GM18520 (cell line): ENCODE results near the gene FSHR.

Experiments used
- ATAC-seq: cut with Tn5 transposase; IDR thresholded peaks from one replicate; pipeline ENCODE4 v1.9.1; 2021; ENCODE audit not compliant: unreplicated experiment

FSHR gene

DNA sequence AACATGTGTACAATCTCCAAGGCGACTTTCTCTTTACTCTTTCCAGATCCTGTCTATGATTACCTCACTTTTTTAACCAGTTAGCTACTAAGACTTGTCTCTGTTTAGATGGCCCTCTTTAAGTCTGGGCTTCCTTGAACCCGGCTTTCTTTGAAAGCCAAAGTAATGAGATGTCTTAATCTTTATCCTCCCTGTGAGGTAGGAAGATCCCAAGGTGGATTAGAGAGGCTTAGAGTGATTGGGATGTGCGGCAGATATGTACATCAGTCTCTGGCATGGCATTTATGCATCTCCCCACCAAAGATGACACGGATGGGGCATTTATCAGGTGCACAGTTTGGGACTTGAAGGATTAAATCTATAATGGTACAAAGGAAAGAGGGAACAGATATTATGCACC is 186.3 kb downstream of the FSHR start:
- ATAC-seq: no peak

DNA sequence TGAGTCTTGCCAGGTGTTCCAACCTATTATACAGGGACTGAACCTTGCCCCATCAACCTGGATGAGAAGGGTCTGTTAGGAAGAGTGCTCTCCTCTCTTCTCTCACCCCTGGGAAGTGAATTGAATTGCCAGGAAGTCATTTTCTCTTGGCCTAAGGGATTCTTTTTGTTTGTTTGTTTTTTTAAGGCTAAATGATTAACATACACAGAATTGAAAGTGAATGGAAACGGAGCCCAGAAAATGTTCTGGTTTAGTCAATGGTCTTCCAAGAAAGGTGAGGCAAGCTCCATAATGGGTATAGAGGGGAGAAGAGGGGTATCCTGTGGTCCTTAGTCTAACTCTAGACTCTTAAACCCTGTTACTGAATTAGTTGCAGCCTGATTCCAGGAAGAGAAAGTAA is 189.1 kb downstream of the FSHR start:
- no peak for ATAC-seq

GRCh38 chr2:48961009-48961408 is 193.3 kb downstream of the FSHR start:
- ATAC-seq: no peak

- ATAC-seq: no peak
Observed at GRCh38 chr2:48954935-48955334, 199.4 kb downstream of the FSHR start.

GRCh38 chr2:48954311-48954710 is 200.0 kb downstream of the FSHR start:
- no peak for ATAC-seq

- no peak for ATAC-seq
Observed at GRCh38 chr2:48952614-48953013, 201.7 kb downstream of the FSHR start.

DNA sequence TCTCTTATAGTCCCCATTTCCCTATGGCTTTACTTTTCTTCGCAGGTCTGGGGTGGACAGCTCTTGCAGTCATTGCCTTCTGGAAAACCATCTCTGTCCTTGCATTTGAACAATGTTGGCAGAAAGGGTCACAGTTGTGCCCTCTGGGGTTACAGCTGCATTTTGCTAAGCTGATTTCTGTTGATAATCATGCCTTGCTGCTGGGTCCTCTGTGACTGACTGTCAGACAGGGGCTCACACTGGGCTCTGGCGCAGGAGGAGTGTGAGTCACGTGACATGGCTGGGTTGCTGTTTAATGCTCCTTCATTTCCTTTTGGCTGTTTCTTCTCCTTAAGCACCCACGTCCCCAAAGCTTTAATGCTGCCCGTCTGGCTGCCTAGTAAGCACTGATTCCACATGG is 202.2 kb downstream of the FSHR start:
- ATAC-seq: no peak

DNA sequence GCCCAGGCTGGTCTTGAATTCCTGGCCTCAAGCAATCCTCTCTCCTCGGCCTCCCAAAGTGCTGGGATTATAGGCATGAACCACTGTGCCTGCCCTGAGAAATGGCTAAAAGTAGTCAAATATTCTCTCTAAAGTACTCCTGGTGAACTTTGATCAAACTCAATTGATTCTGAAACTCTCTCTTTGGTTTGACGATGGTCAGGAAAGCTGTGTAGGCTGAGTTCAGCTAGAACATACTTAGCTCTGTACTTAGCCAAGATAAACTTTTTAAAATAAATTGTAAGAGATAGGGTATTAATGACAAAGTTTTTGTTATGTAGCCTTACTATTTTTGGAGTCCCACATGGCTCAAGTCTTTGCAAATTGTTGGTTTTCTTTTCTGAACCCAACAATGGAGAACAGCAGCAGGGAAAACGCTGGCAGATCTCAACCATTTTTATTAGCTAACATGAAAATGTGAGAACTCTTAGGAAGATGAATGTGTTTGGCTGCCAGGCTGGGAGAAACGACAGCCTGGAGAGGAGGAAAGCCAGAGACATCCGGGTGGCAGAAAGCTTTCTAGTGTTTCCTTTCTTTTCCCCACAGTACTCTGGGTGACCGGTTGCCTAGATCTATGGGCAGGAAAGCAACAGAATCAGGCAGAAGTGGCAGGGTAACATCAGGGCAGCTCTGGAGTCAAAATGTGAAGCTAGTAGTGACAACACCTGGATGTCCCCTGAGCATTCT is 205.8 kb downstream of the FSHR start:
- no peak for ATAC-seq

GRCh38 chr2:48946449-48947048 is 207.8 kb downstream of the FSHR start:
- ATAC-seq: peak; percentile 90

GRCh38 chr2:48944956-48945355 is 209.4 kb downstream of the FSHR start:
- ATAC-seq: no peak

- ATAC-seq: no peak
Observed at GRCh38 chr2:48943436-48943835, 210.9 kb downstream of the FSHR start.

GRCh38 chr2:48941908-48942307 is 212.4 kb downstream of the FSHR start:
- ATAC-seq: no peak

GRCh38 chr2:48941456-48941855 is 212.9 kb downstream of the FSHR start:
- no peak for ATAC-seq

DNA sequence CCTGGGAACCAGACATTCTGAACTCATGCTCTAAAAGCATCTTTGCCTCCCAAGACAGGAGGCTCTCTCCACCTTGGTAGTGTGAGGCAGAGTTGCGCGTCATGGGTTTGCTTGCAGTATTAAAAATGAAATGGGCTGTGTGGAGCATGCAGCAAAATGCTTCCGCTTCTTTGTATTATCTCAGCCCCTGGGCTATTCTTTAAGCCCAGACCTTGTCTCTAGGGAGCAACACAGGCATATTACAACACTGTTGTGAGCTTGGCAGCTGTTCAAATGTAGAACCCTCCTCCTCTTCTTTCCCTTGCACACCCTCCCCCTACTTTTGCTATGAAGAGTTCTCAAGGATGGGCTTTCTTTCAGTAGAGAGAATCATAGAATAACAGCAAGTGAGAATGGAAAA is 213.7 kb downstream of the FSHR start:
- ATAC-seq: no peak

DNA sequence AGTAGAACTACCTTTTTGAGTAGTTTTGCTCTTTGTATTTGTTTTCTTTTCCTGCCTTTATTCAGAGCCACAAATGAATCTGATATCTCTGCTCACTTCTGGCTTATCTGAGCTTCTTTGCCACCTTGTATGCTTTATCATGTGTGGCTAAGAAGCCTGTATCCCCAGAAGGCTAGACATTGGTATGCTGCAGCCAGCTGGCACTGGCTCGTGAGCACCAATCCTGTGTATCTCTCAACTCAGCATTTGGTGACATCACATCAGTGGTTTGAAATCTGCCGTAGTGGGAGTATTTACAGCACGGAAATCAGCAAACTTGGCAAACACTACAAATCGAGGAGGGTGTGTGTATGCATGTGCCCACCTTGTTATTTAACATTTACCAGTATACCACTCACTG is 215.1 kb downstream of the FSHR start:
- ATAC-seq: no peak

DNA sequence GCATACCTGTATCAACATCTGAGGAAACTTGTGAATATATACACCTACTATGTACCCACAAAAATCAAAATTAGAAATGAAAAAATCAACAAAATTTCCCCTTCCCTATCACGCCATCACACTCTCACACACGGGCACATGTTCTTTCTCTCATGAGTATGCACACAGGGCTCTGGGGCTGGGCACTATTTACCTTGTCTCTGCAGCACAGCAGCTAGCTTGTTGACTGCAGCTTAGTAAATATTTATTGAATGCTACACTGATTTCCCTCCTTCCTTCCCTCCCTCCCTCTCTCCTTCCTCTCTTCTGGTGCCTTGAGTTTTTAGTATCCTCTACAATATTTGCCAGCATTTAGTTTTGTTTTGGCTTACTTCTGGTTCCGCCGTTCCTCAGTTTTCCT is 216.1 kb downstream of the FSHR start:
- ATAC-seq: no peak

DNA sequence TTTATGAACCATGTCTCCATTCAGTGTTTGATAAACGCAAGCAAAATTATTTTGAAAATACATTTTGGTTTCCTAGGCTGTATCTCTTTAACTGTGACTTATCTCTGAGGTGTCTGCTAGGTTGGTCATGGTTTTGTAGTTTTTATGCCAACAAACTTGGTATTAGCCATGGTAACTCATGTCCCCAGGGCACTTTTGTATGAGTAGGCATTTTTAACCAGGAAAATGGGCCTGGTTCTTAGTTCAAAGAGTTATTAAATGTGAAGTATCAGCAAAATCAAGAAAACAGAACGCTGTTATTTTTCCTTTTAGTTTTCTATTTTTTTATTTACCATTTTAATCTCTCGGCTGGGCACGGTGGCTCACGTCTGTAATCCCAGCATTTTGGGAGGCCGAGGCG is 219.5 kb downstream of the FSHR start:
- ATAC-seq: no peak

GRCh38 chr2:48933828-48934497 is 220.4 kb downstream of the FSHR start:
- no peak for ATAC-seq

DNA sequence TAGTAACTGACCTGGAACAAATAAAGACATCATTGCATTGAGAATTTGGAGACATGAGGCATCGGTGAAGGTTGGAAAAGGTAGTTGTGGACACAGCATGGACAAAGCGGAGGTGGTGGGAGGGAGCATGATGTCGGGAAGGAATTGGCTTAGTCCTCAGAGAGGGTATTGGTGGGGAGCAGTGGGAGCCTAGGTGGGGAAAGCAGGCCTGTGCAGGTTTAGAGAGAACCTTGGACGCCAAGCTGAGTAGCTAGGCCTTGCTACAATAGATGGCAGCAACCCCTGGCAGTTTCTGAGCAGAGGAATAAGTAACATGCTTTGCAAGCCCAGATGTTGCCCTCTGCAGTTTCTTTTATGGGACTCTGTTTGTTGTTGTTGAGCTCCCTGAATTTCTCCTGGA is 221.6 kb downstream of the FSHR start:
- no peak for ATAC-seq

DNA sequence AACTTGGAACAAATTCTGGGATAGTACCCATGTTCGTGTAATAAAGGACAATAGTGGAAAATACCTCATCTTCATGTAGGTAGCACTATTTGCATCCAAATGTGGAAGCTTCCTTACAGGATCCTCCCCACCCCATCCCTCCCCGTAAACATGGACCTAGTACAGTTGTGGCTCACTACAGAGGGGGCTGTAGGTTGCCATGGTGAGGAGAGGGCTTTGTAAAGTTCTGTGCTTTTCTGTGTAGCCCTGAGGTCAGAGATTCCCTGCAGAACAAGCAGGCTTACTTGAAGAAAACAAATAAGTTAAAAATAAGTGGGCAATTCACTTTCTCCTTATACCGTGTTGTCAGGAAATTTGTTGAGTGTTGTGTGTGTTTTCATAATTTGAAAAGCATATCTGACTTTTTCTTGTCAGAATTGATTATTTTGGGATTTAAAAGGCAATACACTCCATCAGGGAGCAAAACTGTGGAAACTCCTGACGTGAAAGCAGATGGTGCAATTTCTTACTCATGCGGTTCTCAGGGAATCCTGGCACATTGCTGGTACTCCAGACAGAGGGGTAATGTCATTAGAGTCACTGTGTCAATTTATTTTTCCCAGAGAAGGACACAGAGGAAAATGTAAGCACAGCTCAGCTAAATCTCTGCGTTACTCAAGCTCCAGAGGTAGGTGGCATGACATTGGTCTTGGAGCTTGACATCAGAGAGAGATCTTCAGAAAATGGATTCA is 224.6 kb downstream of the FSHR start:
- no peak for ATAC-seq

DNA sequence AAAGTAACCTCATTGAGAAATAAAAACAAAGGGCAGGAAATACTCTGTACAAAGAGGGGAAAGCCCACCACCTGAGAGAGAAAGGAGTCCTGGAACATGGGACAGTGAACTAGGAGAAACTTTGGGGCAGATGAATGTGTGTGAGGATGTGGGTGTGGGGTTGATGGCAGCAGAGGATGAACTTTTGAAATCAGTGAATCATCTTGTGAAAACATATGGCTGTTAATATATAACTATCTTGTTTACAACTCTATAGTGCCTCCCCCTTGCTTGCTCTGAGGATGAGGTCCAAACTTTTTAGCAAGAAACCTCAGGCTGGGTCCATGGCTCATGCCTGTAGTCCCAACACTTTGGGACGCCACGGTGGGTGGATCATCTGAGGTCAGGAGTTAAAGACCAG is 227.0 kb downstream of the FSHR start:
- ATAC-seq: no peak

- no peak for ATAC-seq
Observed at GRCh38 chr2:48915884-48916283, 238.4 kb downstream of the FSHR start.
